Measurements from ENCODE around the gene FSIP1. TPM values are rescaled to one million over a fixed set of nuclear protein-coding genes. Genes with fewer than 3 reads are reported as not detected.

Gene FSIP1
- total RNA-seq, 4 donors from 2014 or later: 0.20 to 1.5 (median 0.42) TPM

DNA sequence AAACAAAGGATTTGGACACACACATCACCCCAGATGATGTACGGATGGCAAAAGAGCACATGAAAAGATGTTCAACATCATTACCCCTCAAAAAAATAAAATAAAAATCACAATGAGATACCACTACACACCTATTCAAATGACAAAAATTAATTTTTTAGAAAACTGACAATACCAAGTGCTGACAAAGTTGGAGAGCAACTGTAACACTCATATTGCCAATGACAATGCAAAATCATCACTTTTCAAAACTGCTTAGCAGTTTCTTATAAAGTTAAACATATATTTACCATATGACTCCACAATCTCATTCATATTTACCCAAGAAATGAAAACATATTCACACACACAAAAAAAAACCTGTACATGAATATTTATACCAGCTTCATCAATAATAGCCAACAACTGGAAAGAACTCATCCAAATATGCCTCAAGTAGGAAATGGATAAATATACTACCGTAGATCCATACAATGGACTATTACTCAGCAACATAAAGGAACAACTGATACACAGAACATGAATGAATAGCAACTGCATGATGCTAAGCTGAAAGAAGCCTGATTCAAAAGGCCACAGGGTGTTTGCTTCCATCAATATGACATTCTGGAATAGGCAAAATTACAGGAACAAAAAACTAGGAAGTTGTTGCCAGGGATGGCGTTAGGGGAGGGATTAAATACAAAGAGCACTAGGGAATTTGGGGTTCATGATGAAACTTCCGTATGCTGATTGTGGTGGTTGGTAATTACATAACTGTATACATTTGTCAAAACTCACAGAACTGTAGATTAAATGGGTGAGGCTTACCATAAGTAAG, 1.3 kb downstream of the FSIP1 start:
- TF ChIP-seq, protein P1, sequence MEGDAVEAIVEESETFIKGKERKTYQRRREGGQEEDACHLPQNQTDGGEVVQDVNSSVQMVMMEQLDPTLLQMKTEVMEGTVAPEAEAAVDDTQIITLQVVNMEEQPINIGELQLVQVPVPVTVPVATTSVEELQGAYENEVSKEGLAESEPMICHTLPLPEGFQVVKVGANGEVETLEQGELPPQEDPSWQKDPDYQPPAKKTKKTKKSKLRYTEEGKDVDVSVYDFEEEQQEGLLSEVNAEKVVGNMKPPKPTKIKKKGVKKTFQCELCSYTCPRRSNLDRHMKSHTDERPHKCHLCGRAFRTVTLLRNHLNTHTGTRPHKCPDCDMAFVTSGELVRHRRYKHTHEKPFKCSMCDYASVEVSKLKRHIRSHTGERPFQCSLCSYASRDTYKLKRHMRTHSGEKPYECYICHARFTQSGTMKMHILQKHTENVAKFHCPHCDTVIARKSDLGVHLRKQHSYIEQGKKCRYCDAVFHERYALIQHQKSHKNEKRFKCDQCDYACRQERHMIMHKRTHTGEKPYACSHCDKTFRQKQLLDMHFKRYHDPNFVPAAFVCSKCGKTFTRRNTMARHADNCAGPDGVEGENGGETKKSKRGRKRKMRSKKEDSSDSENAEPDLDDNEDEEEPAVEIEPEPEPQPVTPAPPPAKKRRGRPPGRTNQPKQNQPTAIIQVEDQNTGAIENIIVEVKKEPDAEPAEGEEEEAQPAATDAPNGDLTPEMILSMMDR (IDR thresholded peaks at IDR 0.05): no peak
- H3K36me3 ChIP-seq: no peaks in the 10 kb centered on the region
- WGBS, 2 donors: 76 to 85% methylated on average over 4 of the region's 4 CpGs
- peaks cover 0 to 35% (median 2%) of the 10 kb centered on the region in 4 donors for H3K4me1 ChIP-seq
- DNase-seq (ENCODE audit: low spot score in 2 of 2): no peak
- H3K9me3 ChIP-seq: no peaks in the 10 kb centered on the region
- no peak overlapping the region for H3K27ac ChIP-seq
- H3K27me3 ChIP-seq: no peaks in the 10 kb centered on the region
- no peak overlapping the region for H3K4me3 ChIP-seq

DNA sequence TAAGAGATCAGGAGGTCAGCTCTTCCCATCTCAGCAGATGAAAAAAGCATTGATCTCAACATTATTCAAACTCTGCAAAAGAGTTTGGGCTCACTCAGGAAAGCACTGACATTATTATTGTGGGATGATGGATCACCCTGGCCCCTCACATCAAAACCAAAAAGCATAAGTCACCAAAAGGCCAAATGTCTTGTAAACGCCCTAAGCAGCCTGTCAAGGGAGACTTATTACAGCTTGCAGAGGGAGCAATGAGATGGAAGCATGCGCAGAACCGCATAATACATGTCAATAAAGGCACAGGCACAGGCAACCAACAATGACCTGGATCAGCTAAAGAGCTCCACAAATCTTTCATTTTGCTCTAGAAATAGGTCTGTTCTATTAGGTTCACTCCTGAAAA, 4.6 kb downstream of the FSIP1 start:
- WGBS, 2 donors: 60% methylated on average over 3 of the region's 3 CpGs
- no peak for DNase-seq (ENCODE audit: low spot score in 2 of 2)
- TF ChIP-seq, protein P1 (IDR thresholded peaks at IDR 0.05): no peak
- no peak for TF ChIP-seq EP300 (IDR thresholded peaks at IDR 0.05)
- H3K4me1 ChIP-seq: peaks cover 0 to 7% (median 0%) of the 10 kb centered on the region in 4 donors
- H3K9me3 ChIP-seq: no peaks in the 10 kb centered on the region
- no peak overlapping the region for H3K4me3 ChIP-seq
- H3K27me3 ChIP-seq: no peaks in the 10 kb centered on the region
- no peaks in the 10 kb centered on the region for H3K36me3 ChIP-seq
- peak overlapping the region in 1 of 4 donors; percentile 14 for H3K27ac ChIP-seq

DNA sequence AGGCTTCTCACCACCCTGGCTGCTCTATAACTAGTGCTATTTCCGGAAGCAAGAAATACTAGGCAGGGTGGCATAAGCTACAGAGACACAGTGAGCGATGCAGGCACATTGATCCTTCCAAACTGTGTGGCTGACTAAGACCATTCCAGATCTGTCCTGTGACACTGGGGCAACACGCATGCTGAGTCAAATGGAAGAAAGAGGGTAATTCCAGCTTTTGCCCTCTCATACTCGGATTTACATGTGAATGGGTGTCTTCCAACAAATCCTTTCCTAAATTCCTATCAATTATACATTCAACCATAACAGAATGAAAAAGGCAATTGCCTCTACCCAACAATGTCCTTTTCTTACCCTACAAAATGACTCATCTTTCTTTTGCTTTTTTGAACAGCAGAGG, 5.1 kb downstream of the FSIP1 start:
- no peak overlapping the region for H3K4me3 ChIP-seq
- DNase-seq (ENCODE audit: low spot score in 2 of 2): no peak
- peak overlapping the region in 1 of 4 donors; percentile 14 for H3K27ac ChIP-seq
- WGBS, 2 donors: 57 to 76% methylated on average over 4 of the region's 4 CpGs
- TF ChIP-seq EP300 (IDR thresholded peaks at IDR 0.05): no peak
- TF ChIP-seq, protein P1 (IDR thresholded peaks at IDR 0.05): no peak
- no peaks in the 10 kb centered on the region for H3K27me3 ChIP-seq
- H3K36me3 ChIP-seq: no peaks in the 10 kb centered on the region
- H3K9me3 ChIP-seq: no peaks in the 10 kb centered on the region
- H3K4me1 ChIP-seq: peaks cover 0 to 7% (median 0%) of the 10 kb centered on the region in 4 donors

DNA sequence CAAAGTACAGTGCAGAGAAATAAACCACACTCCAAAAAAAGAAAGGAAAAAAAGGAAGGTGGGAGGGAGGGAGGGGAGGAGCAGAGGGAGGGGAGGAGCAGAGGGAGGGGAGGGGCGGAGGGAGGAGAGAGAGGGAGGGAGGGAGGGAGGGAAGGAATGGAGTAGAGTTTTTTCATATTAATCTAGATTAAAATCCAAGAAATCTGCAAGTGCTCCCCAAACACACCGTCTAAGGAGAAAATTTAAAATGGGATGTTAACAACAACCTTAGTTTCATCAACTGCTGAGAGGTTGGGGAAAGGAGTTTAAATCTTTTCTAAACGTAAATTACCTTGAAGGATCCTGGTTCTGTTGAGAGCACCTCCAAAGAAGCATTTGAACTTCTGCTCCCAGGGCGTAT, 6.6 kb downstream of the FSIP1 start:
- DNase-seq (ENCODE audit: low spot score in 2 of 2): no peak
- Histone ChIP-seq H3K4me3 (no peak overlapping the region), H3K27ac (no peak overlapping the region), H3K9me3 (no peaks in the 10 kb centered on the region), H3K36me3 (no peaks in the 10 kb centered on the region), H3K27me3 (no peaks in the 10 kb centered on the region), H3K4me1 (peaks cover 0 to 8% (median 0%) of the 10 kb centered on the region in 4 donors)
- 76 to 80% methylated on average over 4 of the region's 4 CpGs for WGBS, 2 donors
- TF ChIP-seq POLR2A (IDR thresholded peaks at IDR 0.05) (no peak), EP300 (IDR thresholded peaks at IDR 0.05) (no peak)
- TF ChIP-seq, protein P1 (IDR thresholded peaks at IDR 0.05): no peak

DNA sequence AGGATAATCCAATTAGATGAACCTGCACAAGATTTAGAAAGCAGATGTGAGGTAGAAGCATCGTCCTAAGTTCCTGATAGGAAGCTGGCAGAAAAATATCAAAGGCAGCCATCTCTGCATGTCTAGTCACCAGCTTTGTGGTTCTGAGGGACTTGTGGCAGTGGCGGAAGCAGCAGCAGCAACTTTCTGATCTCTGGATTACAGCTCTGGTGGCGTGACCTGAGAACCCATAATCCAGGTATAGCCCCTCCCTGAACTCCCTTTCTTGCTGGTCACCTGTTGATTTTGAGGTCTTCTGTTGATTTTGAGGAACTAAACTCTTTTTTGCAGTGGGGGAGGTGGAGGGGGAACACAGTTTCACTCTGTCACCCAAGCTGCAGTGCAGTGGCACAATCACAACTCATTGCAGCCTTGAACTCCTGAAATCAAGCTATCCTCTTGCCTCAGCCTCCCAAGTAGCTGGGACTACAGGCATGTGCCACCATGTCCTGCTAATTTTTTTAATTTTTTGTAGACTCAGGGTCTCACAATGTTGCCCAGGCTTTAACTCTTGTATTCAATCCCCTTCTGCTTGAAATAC, 7.9 kb downstream of the FSIP1 start:
- H3K27me3 ChIP-seq: no peaks in the 10 kb centered on the region
- no peak overlapping the region for H3K27ac ChIP-seq
- H3K9me3 ChIP-seq: no peaks in the 10 kb centered on the region
- DNase-seq (ENCODE audit: low spot score in 2 of 2): no peak
- TF ChIP-seq, protein P1 (IDR thresholded peaks at IDR 0.05): no peak
- TF ChIP-seq EP300 (IDR thresholded peaks at IDR 0.05): no peak
- TF ChIP-seq POLR2A (IDR thresholded peaks at IDR 0.05): no peak
- WGBS, 2 donors: 76 to 89% methylated on average over 3 of the region's 3 CpGs
- no peaks in the 10 kb centered on the region for H3K36me3 ChIP-seq
- no peak overlapping the region for H3K4me3 ChIP-seq
- H3K4me1 ChIP-seq: peaks cover 0 to 14% (median 0%) of the 10 kb centered on the region in 4 donors

Data from tibial nerve (tissue), 4 donors.